Liver (tissue), 9 donors: ENCODE results near the gene UQCRC1. TPM values are rescaled to one million over a fixed set of nuclear protein-coding genes. Genes with fewer than 3 reads are reported as not detected.

Experiments used
- DNase-seq: peaks from one replicate; pipeline ENCODE4 v3.0.0-alpha.2; 2017; ENCODE audit warnings: low spot score
- H3K27ac ChIP-seq, 2 donors: one replicate each; pipeline ENCODE4 v1.7.0; 2013; ENCODE audit warnings: inconsistent platforms in 2 of 2, low read length in 2 of 2, control low read depth in 1 of 2, low read depth in 1 of 2, mild to moderate bottlenecking in 1 of 2
- H3K27me3 ChIP-seq, 4 donors: one replicate each; pipeline versions ENCODE4 v1.6.1 to v1.7.0; 2013; ENCODE audit warnings: low read length in 3 of 4, inconsistent platforms in 1 of 4, mild to moderate bottlenecking in 1 of 4, moderate library complexity in 1 of 4; ENCODE audit not compliant: control insufficient read depth in 4 of 4, insufficient read depth in 4 of 4
- H3K36me3 ChIP-seq, 4 donors: one replicate each; pipeline versions ENCODE4 v1.6.1 to v1.7.0; 2013; ENCODE audit warnings: low read length in 3 of 4, mild to moderate bottlenecking in 3 of 4, low read depth in 1 of 4, moderate library complexity in 1 of 4; ENCODE audit not compliant: control insufficient read depth in 4 of 4, insufficient read depth in 3 of 4
- H3K4me1 ChIP-seq, 4 donors: one replicate each; pipeline versions ENCODE4 v1.6.1 to v1.7.0; 2013; ENCODE audit warnings: low read length in 3 of 4, mild to moderate bottlenecking in 3 of 4, moderate library complexity in 1 of 4; ENCODE audit not compliant: control insufficient read depth in 4 of 4, insufficient read depth in 4 of 4
- H3K4me3 ChIP-seq, 3 donors: one replicate each; pipeline versions ENCODE4 v1.6.1 to v1.7.0; 2013; ENCODE audit warnings: low read length in 3 of 3, control low read depth in 1 of 3, low read depth in 1 of 3, mild to moderate bottlenecking in 1 of 3
- H3K9ac ChIP-seq, 2 donors: one replicate each; pipeline ENCODE4 v1.7.0; 2013; ENCODE audit warnings: low read length in 2 of 2, mild to moderate bottlenecking in 2 of 2, moderate library complexity in 2 of 2, control low read depth in 1 of 2, low read depth in 1 of 2
- H3K9me3 ChIP-seq, 4 donors: one replicate each; pipeline versions ENCODE4 v1.6.1 to v1.7.0; 2013; ENCODE audit warnings: low read length in 3 of 4; ENCODE audit not compliant: control insufficient read depth in 4 of 4
- CTCF ChIP-seq: fragments of 150-350 bp; IDR thresholded peaks from 2 replicates; pipeline ENCODE4 v1.5.1; 2017; ENCODE audit warnings: improper control_type of control experiment, low read depth, low read length; ENCODE audit not compliant: missing input control
- EGR1 ChIP-seq, 2 donors: IDR thresholded peaks; 2 replicates each; pipeline ENCODE4 v1.6.1; 2016 to 2018; ENCODE audit warnings: antibody characterized with exemption in 2 of 2, low read depth in 2 of 2
- HNF4G ChIP-seq: IDR thresholded peaks from 2 replicates; pipeline ENCODE4 v1.6.1; 2016; ENCODE audit warnings: antibody characterized with exemption
- JUND ChIP-seq, 2 donors: IDR thresholded peaks; 2 replicates each; pipeline ENCODE4 v1.6.1; 2016; ENCODE audit warnings: antibody characterized with exemption in 2 of 2
- REST ChIP-seq: IDR thresholded peaks from 2 replicates; pipeline ENCODE4 v1.6.1; 2016; ENCODE audit warnings: antibody characterized with exemption, mild to moderate bottlenecking
- RXRA ChIP-seq, 2 donors: IDR thresholded peaks; 2 replicates each; pipeline ENCODE4 v1.6.1; 2017 to 2018; ENCODE audit warnings: antibody characterized with exemption in 2 of 2, mild to moderate bottlenecking in 1 of 2
- TAF1 ChIP-seq: conservative IDR thresholded peaks from 2 replicates; pipeline ENCODE4 v1.6.1; 2016; ENCODE audit warnings: antibody characterized with exemption, mild to moderate bottlenecking
- WGBS: extraction: QIAGEN DNeasy Blood & Tissue Kit; methylation state at CpG from one replicate; pipeline ENCODE4 v1.1.7; 2013; 5-methylcytosine and 5-hydroxymethylcytosine counted together
- polyA plus RNA-seq, 2 donors: library from polyadenylated mRNA; stranded (reverse) in 1 of 2; unstranded in 1 of 2; fragments of 200-250 nt in 1 of 2; fragments of >200 nt in 1 of 2; fragmentation: Nextera tagmentation in 1 of 2; extraction: Ambion mirVana in 1 of 2; gene quantifications; one replicate each; pipeline versions ENCODE4 v1.2.1 to v1.2.3, GENCODE V29; 2013 to 2015
- total RNA-seq, 2 donors: library from RNA; depleted of rRNA; stranded (reverse); fragments of >200 nt; gene quantifications; one replicate each; pipeline ENCODE4 v1.2.3, GENCODE V29; 2014
- donor health status: healthy.
- donor health status: healthy.
- donor health status: healthy.
- donor health status: healthy.
- donor health status: healthy.

Gene UQCRC1
- total and polyA plus RNA-seq, 4 donors = 153 to 373 (median 289) TPM

- TF ChIP-seq CTCF = no peak
- no peaks in the 10 kb centered on the region for H3K9me3 ChIP-seq
- H3K27ac ChIP-seq = no peak overlapping the region
- H3K4me1 ChIP-seq = peaks cover 0 to 4% (median 0%) of the 10 kb centered on the region in 4 donors
- no peak overlapping the region for H3K4me3 ChIP-seq
- 82% methylated on average over 5 of the region's 5 CpGs for WGBS
- H3K27me3 ChIP-seq = no peaks in the 10 kb centered on the region
- peaks cover 8 to 38% (median 27%) of the 10 kb centered on the region in 4 donors for H3K36me3 ChIP-seq
- no peak overlapping the region for H3K9ac ChIP-seq
- no peak for DNase-seq
Measured at GRCh38 chr3:48596157-48596556, 13.3 kb downstream of the UQCRC1 start.

GRCh38 chr3:48595526-48596121 is 13.8 kb downstream of the UQCRC1 start:
- Histone ChIP-seq H3K4me1 (peaks cover 0 to 4% (median 0%) of the 10 kb centered on the region in 4 donors), H3K27ac (no peak overlapping the region), H3K4me3 (no peak overlapping the region), H3K9me3 (no peaks in the 10 kb centered on the region), H3K9ac (no peak overlapping the region), H3K36me3 (peaks cover 8 to 32% (median 23%) of the 10 kb centered on the region in 4 donors), H3K27me3 (no peaks in the 10 kb centered on the region)
- TF ChIP-seq EGR1 (IDR thresholded peaks at IDR 0.05; ENCODE audit: low read depth in 2 of 2) (no peak), RXRA (IDR thresholded peaks at IDR 0.05) (no peak), JUND (IDR thresholded peaks at IDR 0.05) (no peak), CTCF (no peak), HNF4G (no peak)
- DNase-seq = no peak
- 46% methylated on average over 10 of the region's 10 CpGs for WGBS

GRCh38 chr3:48595075-48595525 is 14.3 kb downstream of the UQCRC1 start, which contains the start of gene COL7A1:
Gene COL7A1 (minus strand): TSS chr3:48595329. CDS start chr3:48595159, 170 bp downstream.
- DNase-seq = no peak
- Histone ChIP-seq H3K4me1 (peaks cover 0 to 4% (median 0%) of the 10 kb centered on the region in 4 donors), H3K4me3 (no peak within 1 kb of the TSS), H3K9me3 (no peaks in the 10 kb centered on the region), H3K27me3 (no peaks in the 10 kb centered on the region), H3K27ac (no peak within 1 kb of the TSS), H3K9ac (no peak within 1 kb of the TSS), H3K36me3 (peaks cover 8 to 27% (median 18%) of the 10 kb centered on the region in 4 donors)
- WGBS = 10% methylated on average over 35 of the region's 35 CpGs
- TF ChIP-seq RXRA (IDR thresholded peaks at IDR 0.05) = no peak

GRCh38 chr3:48594417-48595049 is 14.9 kb downstream of the UQCRC1 start:
- H3K36me3 ChIP-seq = peaks cover 6 to 21% (median 15%) of the 10 kb centered on the region in 4 donors
- H3K9ac ChIP-seq = no peak overlapping the region
- no peak for DNase-seq
- H3K4me3 ChIP-seq = no peak overlapping the region
- WGBS = 44% methylated on average over 39 of the region's 39 CpGs
- no peak overlapping the region for H3K27ac ChIP-seq
- no peaks in the 10 kb centered on the region for H3K9me3 ChIP-seq
- no peaks in the 10 kb centered on the region for H3K27me3 ChIP-seq
- TF ChIP-seq TAF1 = no peak
- no peak for TF ChIP-seq JUND (IDR thresholded peaks at IDR 0.05)
- no peak for TF ChIP-seq REST
- H3K4me1 ChIP-seq = peaks cover 0 to 4% (median 0%) of the 10 kb centered on the region in 4 donors
